DOHH2 (cell line): Measurements from ENCODE around the gene SMPD4.
"Not testable (repeated sequence)": the region's sequence is repeated elsewhere in the genome, so short reads cannot be mapped to it uniquely, and the experiment has no call there.

Experiments used
- H3F3A ChIP-seq: fragments of 200-600 bp; sonication (generic), shearing (Covaris generic); 2 replicates; pipeline ENCODE4 v1.6.0; 2016; ENCODE audit warnings: antibody characterized with exemption, mild to moderate bottlenecking; ENCODE audit not compliant: control insufficient read depth, insufficient read depth
- H3K27ac ChIP-seq: fragments of 200-600 bp; sonication (generic); 2 replicates; pipeline ENCODE4 v1.5.1; 2014; ENCODE audit warnings: low read depth, mild to moderate bottlenecking, low read length, moderate library complexity
- H3K27me3 ChIP-seq: fragments of 200-600 bp; sonication (generic); 2 replicates; pipeline ENCODE4 v1.6.1; 2014; ENCODE audit warnings: mild to moderate bottlenecking, low read length, mixed read lengths; ENCODE audit not compliant: control insufficient read depth
- H3K36me3 ChIP-seq: fragments of 200-600 bp; sonication (generic); 2 replicates; pipeline ENCODE4 v1.6.1; 2014; ENCODE audit warnings: mild to moderate bottlenecking, low read length, moderate library complexity, mixed read lengths; ENCODE audit not compliant: control insufficient read depth
- H3K4me1 ChIP-seq: fragments of 200-600 bp; sonication (generic); 2 replicates; pipeline ENCODE4 v1.6.1; 2014; ENCODE audit warnings: mild to moderate bottlenecking, low read length, mixed read lengths; ENCODE audit not compliant: control insufficient read depth
- H3K4me2 ChIP-seq: fragments of 200-600 bp; sonication (generic); 2 replicates; pipeline ENCODE4 v1.6.0; 2014; ENCODE audit warnings: mild to moderate bottlenecking, low read length, moderate library complexity
- H3K4me3 ChIP-seq: fragments of 200-600 bp; sonication (generic); 2 replicates; pipeline ENCODE4 v1.5.1; 2014; ENCODE audit warnings: mild to moderate bottlenecking, low read length, mixed read lengths
- H3K79me2 ChIP-seq: fragments of 200-600 bp; sonication (generic); 2 replicates; pipeline ENCODE4 v1.6.1; 2014; ENCODE audit warnings: mild to moderate bottlenecking, low read length, mixed read lengths; ENCODE audit not compliant: control insufficient read depth
- H3K9me2 ChIP-seq: fragments of 200-600 bp; sonication (generic); replicated peaks from 2 replicates; pipeline ENCODE4 v1.6.1; 2014; ENCODE audit warnings: mild to moderate bottlenecking, low read length, mixed read lengths; ENCODE audit not compliant: control insufficient read depth
- H3K9me3 ChIP-seq: fragments of 200-600 bp; sonication (generic); 2 replicates; pipeline ENCODE4 v1.6.1; 2014; ENCODE audit warnings: antibody characterized with exemption, low read length, mixed read lengths; ENCODE audit not compliant: control insufficient read depth, insufficient read depth
- H4K20me1 ChIP-seq: fragments of 200-600 bp; sonication (generic); 2 replicates; pipeline ENCODE4 v1.6.0; 2014; ENCODE audit warnings: low read depth, mild to moderate bottlenecking, antibody characterized with exemption, low read length, moderate library complexity; ENCODE audit not compliant: control insufficient read depth, insufficient read depth
- CTCF ChIP-seq: fragments of 200-600 bp; sonication (generic); IDR thresholded peaks from one replicate; pipeline ENCODE4 v1.5.1; 2014; ENCODE audit warnings: antibody characterized with exemption, mild to moderate bottlenecking, low read depth, low read length; ENCODE audit not compliant: poor library complexity, severe bottlenecking
- EZH2phosphoT487 ChIP-seq: fragments of 200-600 bp; sonication (generic); IDR thresholded peaks from 2 replicates; pipeline ENCODE4 v1.6.1; 2017; ENCODE audit warnings: borderline replicate concordance, mild to moderate bottlenecking, antibody characterized with exemption, low read length, moderate library complexity, mixed read lengths

The SMPD4 gene

GRCh38 chr2:130181325-130181879 lies at the start of gene SMPD4:
TSS of gene SMPD4 (minus strand) at chr2:130181602. CDS start at chr2:130176592, 5,010 bp downstream.
- H3K9me2 ChIP-seq, result no peaks in the 10 kb centered on the region
- H4K20me1 ChIP-seq, result peaks cover 5% of the 10 kb centered on the region
- H3K36me3 ChIP-seq, result peaks cover 44% of the 10 kb centered on the region
- H3K9me3 ChIP-seq, result no peaks in the 10 kb centered on the region
- H3K27ac ChIP-seq, result peak within 1 kb of the TSS; percentile 74
- peak within 1 kb of the TSS; percentile 66 for H3K4me2 ChIP-seq
- H3K79me2 ChIP-seq, result peaks cover 92% of the 10 kb centered on the region
- peak within 1 kb of the TSS; percentile 83 for H3K4me3 ChIP-seq
- TF ChIP-seq CTCF (no peak), EZH2phosphoT487 (no peak)
- no peaks in the 10 kb centered on the region for H3F3A ChIP-seq
- H3K4me1 ChIP-seq, result peaks cover 26% of the 10 kb centered on the region
- H3K27me3 ChIP-seq, result no peaks in the 10 kb centered on the region

- not testable (repeated sequence) for H3K4me1 ChIP-seq, H3K9me3 ChIP-seq, H4K20me1 ChIP-seq, H3K27ac ChIP-seq, H3K27me3 ChIP-seq, H3K79me2 ChIP-seq, H3K4me3 ChIP-seq, H3K9me2 ChIP-seq, H3K36me3 ChIP-seq, H3F3A ChIP-seq, H3K4me2 ChIP-seq
Observed at GRCh38 chr2:130230907-130231306, 49.5 kb upstream of the SMPD4 start.

- not testable (repeated sequence) for H3K9me3 ChIP-seq, H3K27ac ChIP-seq, H4K20me1 ChIP-seq, H3K79me2 ChIP-seq, H3K4me3 ChIP-seq, H3K9me2 ChIP-seq, H3K36me3 ChIP-seq, H3F3A ChIP-seq, H3K4me2 ChIP-seq, H3K4me1 ChIP-seq, H3K27me3 ChIP-seq
Observed at GRCh38 chr2:130230376-130230775, 49.0 kb upstream of the SMPD4 start.

- H3K4me1 ChIP-seq, H3K27me3 ChIP-seq, H3K9me2 ChIP-seq, H4K20me1 ChIP-seq, H3K79me2 ChIP-seq, H3K9me3 ChIP-seq, H3K4me2 ChIP-seq, H3F3A ChIP-seq, H3K4me3 ChIP-seq, H3K27ac ChIP-seq, H3K36me3 ChIP-seq: not testable (repeated sequence)
Observed at GRCh38 chr2:130229161-130229510, 47.7 kb upstream of the SMPD4 start.

GRCh38 chr2:130228467-130229160 lies 47.2 kb upstream of the SMPD4 start:
- H3K79me2 ChIP-seq, H3K4me1 ChIP-seq, H3K27me3 ChIP-seq, H3K27ac ChIP-seq, H3K4me3 ChIP-seq, H3K36me3 ChIP-seq, H3K4me2 ChIP-seq, H3K9me2 ChIP-seq, H3K9me3 ChIP-seq, H3F3A ChIP-seq, H4K20me1 ChIP-seq: not testable (repeated sequence)

- H3K79me2 ChIP-seq, H3K9me3 ChIP-seq, H3K4me2 ChIP-seq, H4K20me1 ChIP-seq, H3K9me2 ChIP-seq, H3F3A ChIP-seq, H3K36me3 ChIP-seq, H3K27ac ChIP-seq, H3K27me3 ChIP-seq, H3K4me3 ChIP-seq, H3K4me1 ChIP-seq: not testable (repeated sequence)
Observed at GRCh38 chr2:130228005-130228404, 46.6 kb upstream of the SMPD4 start.

GRCh38 chr2:130222523-130222922 lies 41.1 kb upstream of the SMPD4 start:
- not testable (repeated sequence) for H4K20me1 ChIP-seq, H3K27ac ChIP-seq, H3K4me3 ChIP-seq

More at GRCh38 chr2:130222523-130222922, 41.1 kb upstream of the SMPD4 start:
- not testable (repeated sequence) for H3F3A ChIP-seq, H3K4me1 ChIP-seq, H3K9me2 ChIP-seq, H3K27me3 ChIP-seq, H3K9me3 ChIP-seq, H3K36me3 ChIP-seq, H3K79me2 ChIP-seq
- peak overlapping the region; percentile 30; the same call in 1 of the 2 replicates for H3K4me2 ChIP-seq
